Smooth muscle cell (in vitro differentiated cells): ENCODE measurements around the gene CHP2. TPM values are rescaled to one million over a fixed set of nuclear protein-coding genes. Genes with fewer than 3 reads are reported as not detected.
"Not testable (repeated sequence)": the region's sequence is repeated elsewhere in the genome, so short reads cannot be mapped to it uniquely, and the experiment has no call there.

Experiments
- DNase-seq: peaks from one replicate; lab custom pipeline; 2025; ENCODE audit not compliant: unreplicated experiment; lab: John Stamatoyannopoulos, UW
- H2AFZ ChIP-seq: fragments of 200-600 bp; sonication (generic); 2 replicates; pipeline ENCODE4 v1.6.0; 2016; ENCODE audit warnings: antibody characterized with exemption, low read depth, mild to moderate bottlenecking
- H3F3A ChIP-seq: fragments of 200-600 bp; sonication (generic); 2 replicates; pipeline ENCODE4 v1.6.0; 2017; ENCODE audit warnings: antibody characterized with exemption, low read depth
- H3K27ac ChIP-seq: fragments of 200-600 bp; sonication (generic); 2 replicates; pipeline ENCODE4 v1.5.1; 2016; ENCODE audit warnings: low read depth, mild to moderate bottlenecking
- H3K27me3 ChIP-seq: fragments of 200-600 bp; sonication (generic); 2 replicates; pipeline ENCODE4 v1.6.1; 2016; ENCODE audit warnings: low read depth, mild to moderate bottlenecking
- H3K36me3 ChIP-seq: fragments of 200-600 bp; sonication (generic); 2 replicates; pipeline ENCODE4 v1.5.1; 2016; ENCODE audit warnings: low read depth
- H3K4me1 ChIP-seq: fragments of 200-600 bp; sonication (generic); 2 replicates; pipeline ENCODE4 v1.5.1; 2016; ENCODE audit warnings: low read depth
- H3K4me2 ChIP-seq: fragments of 200-600 bp; sonication (generic); 2 replicates; pipeline ENCODE4 v1.6.0; 2016; ENCODE audit warnings: mild to moderate bottlenecking
- H3K4me3 ChIP-seq: fragments of 200-600 bp; sonication (generic); 2 replicates; pipeline ENCODE4 v1.5.1; 2016; ENCODE audit warnings: mild to moderate bottlenecking
- H3K79me2 ChIP-seq: fragments of 200-600 bp; sonication (generic); 2 replicates; pipeline ENCODE4 v1.6.0; 2016; ENCODE audit warnings: low read depth, mild to moderate bottlenecking
- H3K9ac ChIP-seq: fragments of 200-600 bp; sonication (generic); 2 replicates; pipeline ENCODE4 v1.6.0; 2016; ENCODE audit warnings: low read depth
- H3K9me3 ChIP-seq: fragments of 200-600 bp; sonication (generic); replicated peaks from 2 replicates; pipeline ENCODE4 v1.5.1; 2016; ENCODE audit warnings: low read depth
- H4K20me1 ChIP-seq: fragments of 200-600 bp; sonication (generic); 2 replicates; pipeline ENCODE4 v1.6.0; 2016; ENCODE audit warnings: low read depth
- CTCF ChIP-seq: fragments of 200-600 bp; sonication (generic); IDR thresholded peaks from 2 replicates; pipeline ENCODE4 v1.5.1; 2017; ENCODE audit warnings: borderline replicate concordance, mild to moderate bottlenecking, antibody characterized with exemption; ENCODE audit not compliant: insufficient read depth, poor library complexity, severe bottlenecking
- WGBS: methylation state at CpG from one replicate; pipeline ENCODE4 v1.1.7; 2016; ENCODE audit warnings: low lambda C conversion rate; 5-methylcytosine and 5-hydroxymethylcytosine counted together
- polyA plus RNA-seq: library from polyadenylated mRNA; unstranded; fragments of >200 nt; fragmentation: Nextera tagmentation; extraction: Ambion mirVana; gene quantifications from 2 replicates; pipeline ENCODE4 v1.2.1, GENCODE V29; 2016
- total RNA-seq: library from RNA; depleted of rRNA; stranded (reverse); fragments of >200 nt; gene quantifications from 2 replicates; pipeline ENCODE4 v1.2.3, GENCODE V29; 2014

Gene CHP2
- total and polyA plus RNA-seq, 2 experiments from 2014 or later: not detected

GRCh38 chr16:23734176-23734893 is 20.5 kb upstream of the CHP2 start:
- no peaks in the 10 kb centered on the region for H3K36me3 ChIP-seq
- WGBS: 89% methylated on average over 19 of the region's 19 CpGs
- H3K9me3 ChIP-seq: no peaks in the 10 kb centered on the region
- H3K9ac ChIP-seq: no peak overlapping the region
- H3K4me1 ChIP-seq: no peaks in the 10 kb centered on the region
- no peak for TF ChIP-seq CTCF
- no peak for DNase-seq
- H3K79me2 ChIP-seq: no peaks in the 10 kb centered on the region
- H2AFZ ChIP-seq: no peak overlapping the region
- H3K27me3 ChIP-seq: peaks cover 13% of the 10 kb centered on the region
- H3K4me2 ChIP-seq: no peak overlapping the region
- no peaks in the 10 kb centered on the region for H3F3A ChIP-seq
- no peak overlapping the region for H3K4me3 ChIP-seq
- H4K20me1 ChIP-seq: no peaks in the 10 kb centered on the region
- H3K27ac ChIP-seq: no peak overlapping the region

GRCh38 chr16:23737423-23738028 is 17.3 kb upstream of the CHP2 start:
- H3K4me3 ChIP-seq, DNase-seq, H3K36me3 ChIP-seq, H3K9ac ChIP-seq, H3K27ac ChIP-seq, H2AFZ ChIP-seq, H3K4me2 ChIP-seq, H4K20me1 ChIP-seq, H3K4me1 ChIP-seq, H3K79me2 ChIP-seq, H3K9me3 ChIP-seq, H3F3A ChIP-seq: not testable (repeated sequence)
- whole genome bisulfite sequencing: 95% methylated on average over 1 of the region's 1 CpG
- peaks cover 14% of the 10 kb centered on the region for H3K27me3 ChIP-seq

- no peak for TF ChIP-seq CTCF
- DNase-seq: no peak
- Histone ChIP-seq H3K27me3 (peaks cover 30% of the 10 kb centered on the region), H3K4me2 (no peak overlapping the region), H3K4me1 (no peaks in the 10 kb centered on the region), H3K27ac (no peak overlapping the region), H4K20me1 (no peaks in the 10 kb centered on the region), H3F3A (no peaks in the 10 kb centered on the region), H2AFZ (no peak overlapping the region), H3K36me3 (no peaks in the 10 kb centered on the region), H3K9ac (no peak overlapping the region), H3K79me2 (no peaks in the 10 kb centered on the region), H3K9me3 (no peaks in the 10 kb centered on the region), H3K4me3 (no peak overlapping the region)
- WGBS: 85% methylated on average over 1 of the region's 1 CpG
These were observed 15.3 kb upstream of the CHP2 start for GRCh38 chr16:23739516-23739915.

GRCh38 chr16:23741675-23742303 is 13.0 kb upstream of the CHP2 start:
- no peak overlapping the region for H3K4me2 ChIP-seq
- H2AFZ ChIP-seq: no peak overlapping the region
- DNase-seq: no peak
- H3K36me3 ChIP-seq: no peaks in the 10 kb centered on the region
- H3K27ac ChIP-seq: no peak overlapping the region
- 76% methylated on average over 2 of the region's 2 CpGs for WGBS
- TF ChIP-seq CTCF: no peak
- H3K27me3 ChIP-seq: peaks cover 42% of the 10 kb centered on the region
- H3K9me3 ChIP-seq: no peaks in the 10 kb centered on the region
- no peaks in the 10 kb centered on the region for H4K20me1 ChIP-seq
- H3K4me3 ChIP-seq: no peak overlapping the region
- H3F3A ChIP-seq: no peaks in the 10 kb centered on the region
- no peaks in the 10 kb centered on the region for H3K79me2 ChIP-seq
- no peaks in the 10 kb centered on the region for H3K4me1 ChIP-seq
- H3K9ac ChIP-seq: no peak overlapping the region
